ENCODE measurements around the gene TCEANC2. TPM values are rescaled to one million over a fixed set of nuclear protein-coding genes. Genes with fewer than 3 reads are reported as not detected.

Gene TCEANC2
- total RNA-seq, 1 donor from 2014 or later = 2.6 TPM

- no peak for DNase-seq (ENCODE audit: low read depth, low spot score)
Measured at GRCh38 chr1:54135436-54136120, 82.2 kb downstream of the TCEANC2 start.

- DNase-seq (ENCODE audit: low read depth, low spot score) = no peak
Measured at GRCh38 chr1:54136269-54136896, 83.0 kb downstream of the TCEANC2 start.

DNA sequence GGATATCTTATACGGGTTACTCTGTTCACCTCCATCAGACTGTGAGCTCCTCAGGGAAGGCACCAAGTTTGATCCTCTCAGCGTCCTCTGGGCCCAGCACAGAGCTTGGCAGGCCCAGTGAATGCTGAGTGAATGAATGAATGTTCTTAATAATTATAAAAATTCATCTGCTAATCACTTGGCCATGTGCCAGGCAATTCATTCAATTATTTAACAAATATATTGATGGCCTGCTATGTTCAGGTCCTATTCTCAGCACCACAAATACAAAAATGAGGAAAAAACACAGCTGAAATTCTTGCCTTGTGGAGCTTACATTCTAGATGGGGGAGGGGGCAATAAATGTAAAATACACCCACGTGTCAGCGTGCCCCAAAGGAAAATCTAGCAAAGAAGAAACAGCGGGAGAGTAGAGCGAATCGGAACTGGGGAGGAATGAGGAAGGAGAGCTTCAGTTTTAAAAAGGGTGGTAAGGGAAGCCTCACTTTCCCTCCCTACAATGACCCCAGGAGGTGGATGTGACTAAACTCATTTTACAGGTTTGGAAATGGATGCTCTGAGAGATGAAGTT is 83.6 kb downstream of the TCEANC2 start:
- no peak for DNase-seq (ENCODE audit: low read depth, low spot score)

DNA sequence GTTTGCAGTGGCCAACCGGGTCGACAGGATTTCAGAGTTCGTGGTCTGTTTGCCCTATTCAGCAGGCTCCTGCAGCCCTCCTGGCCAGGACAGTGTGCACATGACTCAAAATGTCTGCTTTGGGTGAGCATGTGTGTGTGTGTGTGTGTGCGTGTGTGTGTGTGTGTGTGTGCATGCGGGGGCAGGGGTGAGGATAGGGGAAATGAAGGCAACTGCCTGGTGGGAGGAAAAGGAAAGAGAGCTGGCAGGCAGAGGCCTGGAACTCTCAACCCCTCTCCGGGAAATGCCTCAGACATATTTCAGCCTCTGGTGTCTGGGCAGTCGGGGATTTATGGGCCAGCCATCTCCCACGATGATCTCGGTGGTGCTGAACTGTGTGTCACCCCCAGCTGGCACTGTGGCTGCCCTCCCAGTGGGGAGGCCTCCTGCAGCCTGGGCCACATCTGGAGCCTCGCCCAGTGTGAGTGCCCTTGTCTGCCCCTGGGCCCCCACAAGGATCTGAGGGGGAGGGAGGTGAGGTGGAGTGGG is 84.2 kb downstream of the TCEANC2 start:
- peak; percentile 17 for DNase-seq (ENCODE audit: low read depth, low spot score)

- no peak for DNase-seq (ENCODE audit: low read depth, low spot score)
Measured at GRCh38 chr1:54138994-54139393, 85.6 kb downstream of the TCEANC2 start.

DNA sequence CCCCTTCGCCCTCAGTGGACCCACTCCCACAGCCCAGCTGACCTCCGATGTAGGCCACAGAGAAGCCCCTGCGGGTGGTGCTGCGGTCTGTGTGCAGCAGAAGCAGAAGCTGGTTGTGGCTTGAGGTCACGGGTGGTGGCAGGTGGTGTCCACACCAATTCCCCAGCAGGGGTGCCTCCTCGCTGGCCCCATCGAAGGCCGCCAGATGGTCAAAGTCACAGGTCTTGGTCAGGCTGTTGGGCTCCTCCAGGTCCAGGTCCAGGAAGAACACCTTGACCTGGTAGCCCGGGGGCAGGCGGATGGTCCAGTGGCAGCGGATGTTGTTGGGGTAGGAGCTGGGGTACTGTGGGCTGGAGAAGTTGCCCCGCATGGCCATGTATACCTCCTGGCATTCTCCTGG is 86.3 kb downstream of the TCEANC2 start:
- no peak for DNase-seq (ENCODE audit: low read depth, low spot score)

DNA sequence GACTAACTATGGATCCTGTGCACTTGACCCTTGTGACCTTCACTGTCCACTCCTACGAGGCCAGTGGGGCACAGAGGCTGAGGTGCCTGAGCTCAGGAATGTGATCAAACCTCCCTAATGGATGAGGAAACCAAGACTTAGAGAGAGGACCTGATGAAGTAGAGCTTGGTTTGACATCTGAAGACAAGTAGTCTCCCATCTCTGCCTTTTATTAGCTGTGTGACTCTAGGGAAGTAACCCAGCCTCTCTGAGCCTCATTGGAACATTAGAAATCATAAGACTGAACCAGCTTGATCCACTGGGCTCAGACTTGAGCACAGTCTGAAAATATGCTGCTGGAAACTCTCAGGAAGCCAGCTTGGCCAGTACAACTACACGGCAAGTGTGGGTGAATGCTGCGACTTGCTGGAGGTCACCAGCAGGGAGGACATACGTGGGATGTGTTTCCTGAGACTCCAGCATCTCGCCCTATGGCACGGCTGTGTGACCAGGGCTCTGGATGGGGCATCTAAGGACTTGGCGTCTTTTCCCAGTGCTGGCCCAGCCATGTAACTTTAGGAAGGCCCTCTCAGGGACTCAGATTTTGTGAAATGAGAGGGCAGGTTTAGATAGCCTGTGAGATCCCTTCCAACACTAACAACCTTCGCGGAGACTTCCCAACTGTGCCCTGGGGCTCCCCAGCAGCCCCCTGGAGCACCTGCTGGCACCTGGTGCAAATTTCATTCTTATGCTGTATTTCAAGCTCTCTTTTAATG is 88.9 kb downstream of the TCEANC2 start:
- no peak for DNase-seq (ENCODE audit: low read depth, low spot score)

- DNase-seq (ENCODE audit: low read depth, low spot score) = no peak
Measured at GRCh38 chr1:54144366-54144765, 91.0 kb downstream of the TCEANC2 start.

DNA sequence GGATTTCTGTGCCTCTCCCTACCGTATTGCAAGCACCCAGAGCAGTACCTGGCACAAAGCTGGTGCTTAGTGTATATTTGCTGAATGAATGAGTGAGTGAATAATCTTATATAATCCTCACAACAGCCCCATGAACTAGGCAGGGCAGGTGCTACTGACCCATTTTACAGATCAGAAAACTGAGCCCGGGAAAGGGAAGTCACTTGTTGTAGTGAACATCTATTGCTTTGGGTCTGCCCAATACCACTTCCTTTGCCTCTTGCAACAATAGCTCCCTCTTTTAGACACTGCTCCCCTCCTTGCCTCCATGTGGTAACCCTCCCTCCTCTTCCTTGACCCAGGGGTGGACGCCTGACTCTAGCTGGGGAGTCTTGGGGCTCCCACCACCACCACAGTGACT is 96.3 kb downstream of the TCEANC2 start:
- DNase-seq (ENCODE audit: low read depth, low spot score) = no peak

DNA sequence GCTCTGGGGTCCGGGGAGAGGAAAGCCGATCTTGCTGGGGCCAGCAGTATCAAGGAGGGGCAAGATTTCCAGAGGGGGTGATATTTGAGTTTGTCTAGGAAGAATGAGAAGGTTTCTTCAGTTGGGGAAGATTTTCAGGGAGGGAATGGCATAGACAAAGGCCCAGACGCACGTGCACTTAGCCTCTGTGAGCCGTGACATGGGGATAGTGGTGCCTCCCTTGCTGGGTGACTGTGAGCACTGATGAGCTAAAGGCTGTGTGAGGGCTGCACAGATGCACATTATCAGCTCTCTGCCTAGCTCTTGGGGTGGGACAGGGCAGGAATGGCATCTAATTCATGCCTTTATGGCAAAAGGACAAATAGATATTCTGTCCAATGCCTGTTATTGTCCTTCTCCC is 97.6 kb downstream of the TCEANC2 start:
- no peak for DNase-seq (ENCODE audit: low read depth, low spot score)

DNA sequence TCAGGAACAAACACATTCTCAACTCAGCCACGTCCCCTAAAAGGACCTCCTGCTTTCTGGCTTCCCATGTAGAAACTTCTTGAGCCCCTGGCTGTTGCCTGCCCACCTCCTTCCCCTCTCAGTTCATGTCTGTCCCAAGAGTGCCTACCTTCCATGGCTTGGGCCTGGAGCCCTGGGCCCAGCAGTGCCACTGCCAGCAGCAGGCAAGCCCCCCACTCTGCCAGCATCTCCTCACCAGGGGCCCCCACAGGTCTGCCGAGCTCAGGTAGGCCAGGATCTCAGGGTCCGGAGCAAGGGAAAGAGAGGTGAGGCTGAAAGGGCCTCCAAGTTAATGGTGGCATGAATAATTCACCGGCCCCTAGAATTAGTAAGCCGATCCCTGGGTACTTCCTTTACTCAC is 99.3 kb downstream of the TCEANC2 start, which contains the start of gene CDCP2:
Gene CDCP2, minus strand, starts transcription at position 305 of the 400 bp plus-strand sequence. Its CDS starts 78 bp downstream, at position 227.
- DNase-seq (ENCODE audit: low read depth, low spot score) = no peak

DNA sequence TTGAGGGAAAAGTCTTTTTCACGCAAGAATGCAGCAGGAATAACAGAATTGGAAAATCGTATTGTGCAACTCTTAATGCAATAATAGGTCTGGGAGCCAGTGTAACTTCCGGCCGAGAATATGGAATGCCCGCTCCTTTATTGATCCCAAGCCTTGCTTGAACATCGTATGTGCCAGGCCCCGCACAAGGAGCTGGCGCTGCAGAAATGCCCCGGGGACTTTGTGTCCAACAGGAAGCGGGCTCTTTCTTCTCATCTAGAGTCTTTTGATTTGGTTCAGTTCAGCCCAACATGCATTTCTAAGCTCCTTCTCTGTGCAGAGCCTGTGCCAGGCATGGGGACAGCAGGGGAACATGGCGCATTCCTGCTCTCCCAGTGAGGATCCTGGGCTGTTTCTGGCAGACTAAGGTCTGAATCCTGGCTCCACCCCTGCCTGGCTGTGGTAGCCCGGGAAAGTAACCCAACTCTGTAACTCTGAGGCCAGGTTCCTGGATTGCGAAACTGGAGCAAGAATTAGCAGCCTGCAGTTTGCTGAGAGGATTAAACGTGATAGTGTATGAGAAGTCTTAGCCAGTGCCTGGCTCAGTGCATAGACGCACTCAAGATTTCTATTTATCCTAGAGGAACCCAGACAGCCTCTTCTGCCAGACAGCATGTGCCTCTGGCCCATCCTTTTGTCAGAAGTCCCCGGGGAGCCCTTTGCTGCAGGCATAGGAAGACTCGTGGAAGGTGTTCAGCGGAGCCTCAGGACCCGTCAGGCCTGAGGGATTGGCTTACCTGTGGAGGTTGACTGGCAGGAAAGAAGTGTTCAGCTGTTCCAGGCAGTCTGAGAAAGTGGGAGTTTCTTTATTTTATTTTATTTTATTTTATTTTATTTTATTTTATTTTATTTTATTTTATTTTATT is 100.4 kb downstream of the TCEANC2 start:
- no peak for DNase-seq (ENCODE audit: low read depth, low spot score)

Other genes with a start within 250 kb of the TCEANC2 start
- gene NDC1, start 215.3 kb upstream of the TCEANC2 start, total RNA-seq = 29.7 and 52.5 TPM in 2 replicates
- 17.1 and 22.0 TPM in 2 replicates for gene YIPF1, start 163.8 kb upstream of the TCEANC2 start, total RNA-seq
- not detected in 2 replicates for gene DIO1, start 159.4 kb upstream of the TCEANC2 start, total RNA-seq
- 13.8 and 18.1 TPM in 2 replicates for gene IFT25, start 107.9 kb upstream of the TCEANC2 start, total RNA-seq
- gene LRRC42, start 107.3 kb upstream of the TCEANC2 start, total RNA-seq = 23.4 and 25.3 TPM in 2 replicates
- not detected in 2 replicates for gene LDLRAD1, start 35.4 kb upstream of the TCEANC2 start, total RNA-seq
- gene TMEM59, start 404 bp upstream of the TCEANC2 start, total RNA-seq = 246 and 255 TPM in 2 replicates
- gene CDCP2, start 99.4 kb downstream of the TCEANC2 start, total RNA-seq = not detected in 2 replicates
- 4.3 and 6.2 TPM in 2 replicates for gene CYB5RL, start 146.4 kb downstream of the TCEANC2 start, total RNA-seq
- gene MRPL37, start 146.6 kb downstream of the TCEANC2 start, total RNA-seq = 67.6 and 67.8 TPM in 2 replicates

Measured in pulmonary artery endothelial cell (primary cell).